Lower leg skin (tissue), 3 donors: Measurements from ENCODE around the gene CD81.

Source experiments
- POLR2A ChIP-seq, 2 donors: fragments of 450-650 bp; IDR thresholded peaks; one replicate each; pipeline ENCODE4 v1.6.1; 2016 to 2017; ENCODE audit warnings: antibody characterized with exemption in 2 of 2, mild to moderate bottlenecking in 1 of 2, moderate library complexity in 1 of 2
- TF ChIP-seq, protein P1 (sequence below), 3 donors: fragments of 450-650 bp; IDR thresholded peaks; one replicate each; pipeline ENCODE4 v1.5.1; 2016; ENCODE audit warnings: antibody characterized with exemption in 3 of 3, mild to moderate bottlenecking in 3 of 3, moderate library complexity in 2 of 3

DNA sequence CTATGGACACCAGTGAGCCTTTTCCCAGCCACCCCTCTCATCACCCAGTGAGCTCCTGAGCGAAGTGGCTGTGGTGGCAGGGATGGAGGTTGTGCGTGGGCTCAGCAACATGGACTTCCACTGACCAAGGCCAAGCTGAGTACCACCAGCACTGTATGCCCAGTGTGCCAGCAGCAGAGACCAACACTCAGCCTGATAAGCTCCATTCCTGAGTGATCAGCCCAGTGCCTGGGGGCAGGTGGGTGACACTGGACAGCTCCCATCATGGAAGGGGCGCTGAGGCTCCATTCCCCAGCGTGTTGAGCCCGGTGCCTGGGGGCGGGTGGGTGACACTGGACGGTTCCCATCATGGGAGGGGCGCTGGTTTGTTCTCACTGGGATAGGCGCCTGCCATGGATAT lies 17.6 kb upstream of the CD81 start:
- TF ChIP-seq, protein P1, sequence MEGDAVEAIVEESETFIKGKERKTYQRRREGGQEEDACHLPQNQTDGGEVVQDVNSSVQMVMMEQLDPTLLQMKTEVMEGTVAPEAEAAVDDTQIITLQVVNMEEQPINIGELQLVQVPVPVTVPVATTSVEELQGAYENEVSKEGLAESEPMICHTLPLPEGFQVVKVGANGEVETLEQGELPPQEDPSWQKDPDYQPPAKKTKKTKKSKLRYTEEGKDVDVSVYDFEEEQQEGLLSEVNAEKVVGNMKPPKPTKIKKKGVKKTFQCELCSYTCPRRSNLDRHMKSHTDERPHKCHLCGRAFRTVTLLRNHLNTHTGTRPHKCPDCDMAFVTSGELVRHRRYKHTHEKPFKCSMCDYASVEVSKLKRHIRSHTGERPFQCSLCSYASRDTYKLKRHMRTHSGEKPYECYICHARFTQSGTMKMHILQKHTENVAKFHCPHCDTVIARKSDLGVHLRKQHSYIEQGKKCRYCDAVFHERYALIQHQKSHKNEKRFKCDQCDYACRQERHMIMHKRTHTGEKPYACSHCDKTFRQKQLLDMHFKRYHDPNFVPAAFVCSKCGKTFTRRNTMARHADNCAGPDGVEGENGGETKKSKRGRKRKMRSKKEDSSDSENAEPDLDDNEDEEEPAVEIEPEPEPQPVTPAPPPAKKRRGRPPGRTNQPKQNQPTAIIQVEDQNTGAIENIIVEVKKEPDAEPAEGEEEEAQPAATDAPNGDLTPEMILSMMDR (IDR thresholded peaks at IDR 0.05), result no peak
- no peak for TF ChIP-seq POLR2A (IDR thresholded peaks at IDR 0.05)
